Sciatic nerve (tissue), 2 donors: ENCODE data around the gene SELENOS. TPM values are rescaled to one million over a fixed set of nuclear protein-coding genes. Genes with fewer than 3 reads are reported as not detected.
A peak's percentile ranks its signal among the peaks of the same experiment; 100 is the strongest.

Experiments
- ATAC-seq: fragments of 200-7000 bp; cut with Tn5 transposase; one replicate; pipeline ENCODE4 v1.9.1; 2020; ENCODE audit warnings: mild to moderate bottlenecking, moderate library complexity
- DNase-seq: peaks from one replicate; pipeline ENCODE4 v3.0.0-alpha.2; 2020; ENCODE audit warnings: low spot score
- intact Hi-C: fragments of 100-400 bp; cut with DNase I; formaldehyde crosslinking; loops from one replicate; pipeline ENCODE4 v1.14.2; 2022
- total RNA-seq: library from RNA; stranded (reverse); fragmentation: NEBNext Ultra II Directional; extraction: Animal tissue kit (Norgen Biotek cat#: 25700); gene quantifications from one replicate; pipeline ENCODE4 v1.2.1, GENCODE V29; 2021
- donor health status: DM: no; HTN: no; CAD: no.
- donor health status: DM: no; HTN: no; CAD: no.

The SELENOS gene
- total RNA-seq, 1 donor from 2014 or later, result 74.4 TPM

DNA sequence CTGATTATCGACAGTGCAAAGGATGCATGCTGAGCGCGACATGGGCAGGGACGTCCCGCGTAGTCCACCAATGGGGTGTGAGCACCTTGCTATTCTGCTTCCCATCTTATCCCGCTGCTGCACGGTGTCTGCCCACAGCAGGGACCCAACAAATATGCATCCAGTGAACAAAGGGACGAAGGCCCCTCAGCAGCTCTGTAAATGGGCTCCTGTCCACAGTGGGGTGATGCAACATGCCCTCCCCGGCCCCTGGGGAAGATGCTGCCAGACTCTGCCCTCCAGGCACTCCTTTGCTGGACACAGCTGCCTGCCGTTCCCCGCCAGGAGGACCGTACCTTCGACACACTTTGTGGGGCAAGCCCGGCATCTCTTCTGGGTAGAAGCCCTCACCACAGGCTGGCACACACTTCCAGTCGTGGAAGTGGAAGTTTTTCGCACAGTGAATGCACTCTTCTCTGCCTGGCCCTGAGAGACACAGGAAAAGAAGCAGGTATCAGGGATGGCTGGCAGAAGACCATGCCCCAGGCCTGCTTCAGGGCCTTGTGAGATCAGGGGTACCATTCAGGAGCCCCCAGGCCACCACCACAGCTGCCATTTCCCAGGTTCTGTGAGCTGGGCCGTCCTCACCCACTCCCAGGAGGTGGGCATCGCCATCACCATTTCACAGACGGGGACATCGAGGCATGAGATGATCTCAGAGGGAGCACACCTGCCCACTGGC, 35.9 kb upstream of the SELENOS start:
- intact Hi-C loops, result no loop called here
- ATAC-seq (no peak), DNase-seq (peak; percentile 51)

- ATAC-seq, result no peak
- intact Hi-C loops, result no loop called here
- peak; percentile 35 for DNase-seq
These were observed 33.2 kb upstream of the SELENOS start for GRCh38 chr15:101310508-101310907.

- peak; percentile 43 for DNase-seq
- intact Hi-C loops, result no loop called here
These were observed 32.8 kb upstream of the SELENOS start for GRCh38 chr15:101310161-101310480.

GRCh38 chr15:101309436-101310160, 32.3 kb upstream of the SELENOS start:
- ATAC-seq, result peak; percentile 47

More at GRCh38 chr15:101310161-101310480, 32.8 kb upstream of the SELENOS start:
- ATAC-seq, result no peak

GRCh38 chr15:101308604-101309435, 31.5 kb upstream of the SELENOS start:
- intact Hi-C loops, result loop anchor here (10.0 kb wide), 1 partner anchor 186 kb away; no protein-coding TSS in a partner anchor
- DNase-seq, result peak; percentile 45
- no peak for ATAC-seq

More at GRCh38 chr15:101309436-101310160, 32.3 kb upstream of the SELENOS start:
- DNase-seq, result peak; percentile 60
- intact Hi-C loops, result loop anchor here (10.0 kb wide), 1 partner anchor 185 kb away; no protein-coding TSS in a partner anchor

DNA sequence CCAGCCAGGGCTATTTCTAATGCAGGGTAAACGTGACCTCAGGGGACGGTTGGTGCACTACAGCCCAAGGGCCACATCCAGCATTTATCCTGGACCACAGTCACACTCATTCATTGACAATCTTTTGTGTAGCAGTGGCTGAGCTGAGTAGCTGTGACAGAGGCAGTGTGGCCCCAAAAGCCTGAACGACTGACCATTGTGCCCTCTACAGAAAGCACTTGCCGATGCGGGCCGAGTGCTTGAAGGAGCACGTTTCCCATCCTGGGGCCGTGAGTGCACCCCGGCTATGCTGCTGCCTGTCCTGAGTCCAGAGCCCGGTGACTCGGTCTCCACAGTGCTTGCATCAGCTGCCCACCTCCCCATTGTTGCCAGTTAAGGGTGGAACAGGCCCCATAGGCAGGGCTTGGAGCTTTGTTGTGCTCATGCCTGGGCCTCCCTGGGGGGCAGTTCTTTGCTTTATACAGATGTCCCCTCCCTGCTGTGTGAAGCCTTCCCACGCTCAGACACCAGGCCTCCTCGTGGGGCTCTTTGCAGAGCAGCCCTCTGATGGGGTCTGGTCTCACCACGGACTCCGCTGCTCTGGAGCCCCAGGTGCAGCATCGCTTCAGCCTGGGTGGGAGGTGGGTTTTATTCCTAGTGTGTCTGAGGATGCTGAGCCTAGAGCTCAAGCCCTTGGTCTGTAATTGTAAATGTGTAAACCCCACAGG, 30.8 kb upstream of the SELENOS start:
- intact Hi-C loops, result loop anchor here (10.0 kb wide), 1 partner anchor 187 kb away; no protein-coding TSS in a partner anchor
- peak; percentile 43 for DNase-seq
- no peak for ATAC-seq

GRCh38 chr15:101307048-101307896, 30.0 kb upstream of the SELENOS start:
- ATAC-seq (no peak), DNase-seq (peak; percentile 48)
- intact Hi-C loops, result loop anchor here (10.0 kb wide), 1 partner anchor 188 kb away; no protein-coding TSS in a partner anchor

GRCh38 chr15:101306341-101307047, 29.2 kb upstream of the SELENOS start:
- DNase-seq (peak; percentile 38), ATAC-seq (no peak)
- intact Hi-C loops, result loop anchor here (10.0 kb wide), 1 partner anchor 188 kb away; no protein-coding TSS in a partner anchor

DNA sequence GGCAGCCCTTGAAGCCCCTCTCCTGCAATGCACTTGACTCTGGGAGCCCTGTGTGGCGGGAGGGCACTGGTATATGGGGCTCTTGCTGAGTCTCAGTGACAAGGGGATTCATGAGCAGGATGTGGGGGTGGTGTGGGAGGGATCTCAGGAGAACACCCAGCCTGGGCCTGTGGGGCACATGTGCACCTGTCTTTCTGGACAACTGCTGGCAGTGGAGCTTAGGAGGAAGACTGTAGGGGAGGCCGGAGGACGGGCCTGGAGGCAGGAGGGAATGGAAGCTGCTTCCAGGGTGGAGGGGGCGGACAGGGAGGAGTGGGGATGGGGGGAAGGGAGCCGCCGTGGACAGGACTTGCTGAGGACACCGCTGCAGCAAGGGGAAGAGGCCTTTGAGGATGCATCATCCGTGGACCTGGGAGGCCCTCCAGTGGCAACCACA, 28.6 kb upstream of the SELENOS start:
- DNase-seq, result peak; percentile 43
- intact Hi-C loops, result loop anchor here (10.0 kb wide), 1 partner anchor 189 kb away; no protein-coding TSS in a partner anchor
- no peak for ATAC-seq

DNA sequence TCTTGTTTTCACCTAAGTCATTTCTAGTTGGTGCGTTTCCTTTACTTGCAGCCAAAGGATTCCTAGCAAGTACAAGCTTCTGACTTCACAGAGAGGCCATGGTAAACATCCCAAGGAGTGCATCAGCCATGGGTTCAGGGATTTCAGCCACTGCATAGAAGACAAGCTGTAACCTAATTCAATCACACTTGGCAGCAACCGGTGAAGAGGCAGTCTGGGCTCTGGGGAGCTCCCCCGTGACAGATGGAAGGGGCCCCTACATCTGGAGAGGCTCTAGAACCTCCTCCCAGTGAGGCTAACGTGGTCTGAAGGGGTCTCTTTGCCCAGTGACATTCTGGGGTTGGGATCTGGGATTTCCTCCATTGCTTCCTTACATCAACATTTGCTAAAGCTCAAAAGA, 26.1 kb upstream of the SELENOS start:
- intact Hi-C loops, result loop anchor here (10.0 kb wide), 1 partner anchor 191 kb away; no protein-coding TSS in a partner anchor
- DNase-seq (peak; percentile 21), ATAC-seq (no peak)

- intact Hi-C loops, result loop anchor here (5.0 kb wide), 1 partner anchor 346 kb away; no protein-coding TSS in a partner anchor
- peak; percentile 28 for DNase-seq
- no peak for ATAC-seq
These were observed 19.4 kb upstream of the SELENOS start for GRCh38 chr15:101296418-101297405.

DNA sequence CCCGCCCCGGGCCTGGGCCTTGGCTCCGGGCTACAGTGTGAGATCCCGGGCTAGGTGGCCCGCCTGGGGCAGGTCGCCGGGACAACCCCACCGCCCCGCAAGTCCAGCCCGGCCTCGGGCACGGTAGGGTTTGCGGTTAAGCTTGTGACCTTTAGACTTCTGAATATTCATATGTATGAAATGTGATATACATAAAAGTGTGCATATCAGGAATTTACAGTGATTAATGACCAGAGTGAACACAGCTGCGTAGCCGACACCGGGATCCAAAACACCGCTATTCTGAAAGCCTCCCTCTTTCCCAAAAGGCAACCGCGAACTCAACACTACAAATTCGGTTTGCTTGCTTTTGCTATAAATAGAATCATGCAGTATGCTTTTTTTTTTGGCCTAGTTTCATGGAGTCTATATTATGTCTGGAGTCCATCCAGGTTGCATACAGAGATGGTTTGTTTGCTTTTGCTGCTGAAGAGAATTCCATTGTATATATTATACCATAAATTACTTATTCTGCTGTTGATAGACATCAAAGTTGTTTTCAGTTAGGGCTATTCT, 18.4 kb upstream of the SELENOS start:
- DNase-seq, result peak; percentile 43
- intact Hi-C loops, result loop anchor here (5.0 kb wide), 1 partner anchor 347 kb away; no protein-coding TSS in a partner anchor
- peak; percentile 51 for ATAC-seq

DNA sequence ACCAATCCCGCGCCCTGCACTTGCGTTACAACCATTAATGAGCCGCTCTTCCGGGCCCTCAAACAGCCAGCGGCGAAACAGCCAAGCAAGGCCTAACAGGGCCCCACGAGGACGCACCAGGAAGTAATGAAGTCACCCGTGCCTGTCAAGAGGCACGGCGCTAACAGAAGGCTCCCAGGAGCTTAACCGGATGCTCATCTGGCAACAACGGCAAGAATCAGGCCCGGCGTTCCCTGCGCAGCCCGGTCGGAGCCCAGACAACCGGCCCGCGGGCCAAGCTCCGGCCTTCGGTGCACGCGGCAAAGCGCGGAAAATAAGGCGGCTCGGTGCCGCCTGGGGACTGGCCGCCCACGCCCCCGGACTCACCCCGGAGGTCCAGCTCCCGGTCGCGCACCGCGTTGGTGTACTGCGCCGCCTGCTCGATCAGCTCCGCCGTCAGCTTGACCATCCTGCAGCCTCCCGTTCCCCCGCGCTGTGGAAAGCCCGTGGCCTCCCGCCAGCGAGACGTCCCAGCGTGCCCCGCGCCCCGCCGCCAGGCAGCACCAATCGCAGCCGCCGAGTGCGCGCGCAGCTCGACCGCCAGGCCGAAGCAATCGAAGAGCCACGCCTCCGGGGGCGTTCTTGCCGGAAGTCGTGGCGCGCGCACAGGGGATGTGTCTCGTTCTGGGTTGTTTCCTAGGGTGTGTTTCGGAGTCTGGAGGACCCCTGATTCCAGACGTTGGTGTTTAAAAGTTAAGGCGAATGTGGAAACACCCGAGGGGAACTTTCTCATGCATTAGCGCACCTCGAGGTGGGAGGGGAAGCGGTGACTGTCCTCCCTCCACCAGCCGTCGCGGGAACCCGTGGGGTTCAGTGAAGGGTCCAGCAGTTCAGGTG, 17.7 kb upstream of the SELENOS start, which contains the start of gene SNRPA1:
TSS of gene SNRPA1 (minus strand) at position 518 of the 876 bp plus-strand sequence. CDS start at position 448, 70 bp downstream.
- intact Hi-C loops, result loop anchor here (5.0 kb wide), 2 partner anchors 347 to 953 kb away; partner anchors contain the start of gene ADAMTS17
- DNase-seq (peak; percentile 99), ATAC-seq (peak; percentile 96)

- ATAC-seq, result no peak
- intact Hi-C loops, result loop anchor here (5.0 kb wide), 1 partner anchor 951 kb away; the partner anchor contains the start of gene ADAMTS17
- DNase-seq, result no peak
These were observed 15.8 kb upstream of the SELENOS start for GRCh38 chr15:101293122-101293521.
